ENCODE data around the gene VPS18. TPM values are rescaled to one million over a fixed set of nuclear protein-coding genes. Genes with fewer than 3 reads are reported as not detected.

Gene VPS18
- total RNA-seq, 1 experiment from 2014 or later: 16.9 TPM

GRCh38 chr15:40877694-40878093 is 16.6 kb upstream of the VPS18 start:
- CTCF ChIA-PET: interaction anchor here (3.0 to 4.6 kb wide), 2 partner anchors 14 to 19 kb away, joined by 12 to 26 read pairs; no protein-coding TSS in a partner anchor
- no peaks in the 10 kb centered on the region for H3K36me3 ChIP-seq (ENCODE audit: control insufficient read depth in 1 of 2, insufficient read depth in 2 of 2, low read length in 2 of 2)
- peaks cover 37 to 43% of the 10 kb centered on the region in 2 experiments for H3K4me1 ChIP-seq (ENCODE audit: control insufficient read depth in 1 of 2, insufficient read depth in 2 of 2, low read length in 2 of 2)
- no peak overlapping the region for H2AFZ ChIP-seq (ENCODE audit: low read depth, low read length, poor library complexity, severe bottlenecking)
- H3K4me3 ChIP-seq (replicated peaks in 1 of 2; ENCODE audit: low read depth in 1 of 2, low read length in 2 of 2): no peak overlapping the region
- H3K9me2 ChIP-seq (ENCODE audit: insufficient read depth): no peaks in the 10 kb centered on the region
- POLR2A ChIA-PET: interaction anchor here (0.6 to 1.0 kb wide), 3 partner anchors 8 to 240 kb away, joined by 3 to 4 read pairs (median 3); no protein-coding TSS in a partner anchor
- RAD21 ChIA-PET (ENCODE audit: low non-redundant PET in 1 of 2, low total read pairs in 2 of 2, uncharacterized antibody in 2 of 2, unreplicated experiment in 2 of 2): no interaction called here
- DNase-seq (ENCODE audit: low read depth, low spot score) (no peak), ATAC-seq (no peak)
- H4K20me1 ChIP-seq (ENCODE audit: insufficient read depth): no peaks in the 10 kb centered on the region
- H3K27me3 ChIP-seq (ENCODE audit: insufficient read depth, low read length): no peaks in the 10 kb centered on the region
- H3K27ac ChIP-seq (ENCODE audit: low read depth, low read length): no peak overlapping the region
- no TSS peak for BruUV-seq (replicated peaks)
- intact Hi-C loops (cut with micrococcal nuclease): no loop called here
- no peaks in the 10 kb centered on the region for H3K79me2 ChIP-seq (ENCODE audit: insufficient read depth, low read length)
- H3K9me3 ChIP-seq (ENCODE audit: control insufficient read depth in 1 of 2, insufficient read depth in 1 of 2, low read depth in 1 of 2, low read length in 2 of 2): no peaks in the 10 kb centered on the region
- H3K9ac ChIP-seq (ENCODE audit: low read length): no peak overlapping the region
- no peak overlapping the region for H3K4me2 ChIP-seq (ENCODE audit: low read length)
- TF ChIP-seq ZNF274 (IDR thresholded peaks at IDR 0.05; ENCODE audit: low read depth, low read length): no peak
- no peak for TF ChIP-seq SP1 (IDR thresholded peaks at IDR 0.05; ENCODE audit: low read depth)
- no peak for TF ChIP-seq SIN3A (IDR thresholded peaks at IDR 0.05; ENCODE audit: low read depth)
- no peak for TF ChIP-seq TCF7L2 (IDR thresholded peaks at IDR 0.05; ENCODE audit: borderline replicate concordance, extremely low read depth, insufficient read depth, insufficient read length)
- no peak for TF ChIP-seq SRF (IDR thresholded peaks at IDR 0.05; ENCODE audit: low read depth)
- TF ChIP-seq RAD21 (IDR thresholded peaks at IDR 0.05; ENCODE audit: low read depth): no peak
- TF ChIP-seq MAX (IDR thresholded peaks at IDR 0.05): no peak
- TF ChIP-seq JUND (IDR thresholded peaks at IDR 0.05): no peak
- no peak for TF ChIP-seq POLR2A (IDR thresholded peaks at IDR 0.05; ENCODE audit: borderline replicate concordance, extremely low read depth, insufficient read depth, insufficient read length)
- no peak for TF ChIP-seq CEBPB (IDR thresholded peaks at IDR 0.05; ENCODE audit: low read depth)
- no peak for TF ChIP-seq REST (IDR thresholded peaks at IDR 0.05; ENCODE audit: low read depth)
- no peak for TF ChIP-seq EGR1 (IDR thresholded peaks at IDR 0.05; ENCODE audit: low read depth)
- TF ChIP-seq CTCF (IDR thresholded peaks at IDR 0.05 in 2 of 3, conservative IDR thresholded peaks at IDR 0.05 in 1 of 3; ENCODE audit: borderline replicate concordance in 1 of 3, insufficient read depth in 1 of 3, low read depth in 2 of 3, low read length in 2 of 3): no peak
- TF ChIP-seq EZH2phosphoT487 (IDR thresholded peaks at IDR 0.05; ENCODE audit: borderline replicate concordance): no peak
- no peak for TF ChIP-seq ELF1 (IDR thresholded peaks at IDR 0.05; ENCODE audit: borderline replicate concordance, low read depth)
- TF ChIP-seq ATF3 (IDR thresholded peaks at IDR 0.05): no peak
- TF ChIP-seq POLR2AphosphoS5 (IDR thresholded peaks at IDR 0.05; ENCODE audit: low read depth, low read length): no peak
- TF ChIP-seq YY1 (IDR thresholded peaks at IDR 0.05; ENCODE audit: extremely low read depth, insufficient replicate concordance, low read depth, low read length): no peak
- no peak for TF ChIP-seq EZH2 (IDR thresholded peaks at IDR 0.05)

Measured in HCT116 (cell line).